Measurements from ENCODE around the gene LZTR1. TPM values are rescaled to one million over a fixed set of nuclear protein-coding genes. Genes with fewer than 3 reads are reported as not detected.

Gene LZTR1
- total and polyA plus RNA-seq, 2 of the 8 experiments (the other 6 are each of a cell fraction or from before 2014, with no cell fraction given), result 22.3 to 31.0 TPM

- Histone ChIP-seq H2AFZ (ENCODE audit: low read length) (no peak overlapping the region), H3K4me3 (ENCODE audit: extremely low read depth in 1 of 4, insufficient read depth in 2 of 4, low read depth in 3 of 4, low read length in 4 of 4) (no peak overlapping the region), H4K5ac (ENCODE audit: insufficient read length, low read depth, low read length) (no peak overlapping the region), H3K9me3 (ENCODE audit: insufficient read depth in 2 of 2, low read depth in 1 of 2, low read length in 1 of 2) (no peaks in the 10 kb centered on the region), H3K4me2 (ENCODE audit: insufficient read depth in 1 of 2, low read depth in 2 of 2, low read length in 2 of 2) (no peak overlapping the region), H4K8ac (ENCODE audit: extremely low read depth, insufficient read depth, low read length) (no peak overlapping the region), H3K23ac (ENCODE audit: insufficient read length) (no peak overlapping the region), H3K23me2 (ENCODE audit: low read depth, low read length) (no peaks in the 10 kb centered on the region), H2BK120ac (replicated peaks; ENCODE audit: low read depth, low read length) (no peak overlapping the region), H4K91ac (replicated peaks; ENCODE audit: insufficient read length, low read length) (no peak overlapping the region), H3K79me2 (ENCODE audit: control insufficient read depth in 1 of 2, insufficient read depth in 2 of 2, low read length in 2 of 2) (no peaks in the 10 kb centered on the region), H2BK12ac (ENCODE audit: low read depth, low read length) (no peak overlapping the region), H3K27me3 (replicated peaks in 1 of 4; ENCODE audit: control insufficient read depth in 3 of 4, extremely low read depth in 1 of 4, insufficient read depth in 3 of 4, low read length in 3 of 4) (no peaks in the 10 kb centered on the region), H3K4ac (replicated peaks; ENCODE audit: insufficient read length, low read depth, low read length) (no peak overlapping the region), H3K9ac (replicated peaks in 1 of 4; ENCODE audit: extremely low read depth in 1 of 4, low read depth in 3 of 4, low read length in 3 of 4) (no peak overlapping the region), H3K18ac (ENCODE audit: extremely low read depth, low read length) (no peak overlapping the region), H3K27ac (ENCODE audit: low read depth, low read length) (no peak overlapping the region), H3K14ac (ENCODE audit: insufficient read length) (no peak overlapping the region), H3K56ac (replicated peaks; ENCODE audit: insufficient read length, low read depth, low read length) (no peak overlapping the region), H4K20me1 (replicated peaks in 1 of 2; ENCODE audit: control insufficient read depth in 1 of 2, insufficient read depth in 2 of 2, low read length in 2 of 2) (no peaks in the 10 kb centered on the region), H3K4me1 (replicated peaks in 1 of 4; ENCODE audit: control insufficient read depth in 3 of 4, insufficient read depth in 4 of 4, low read length in 3 of 4) (peaks cover 0 to 2% (median 0%) of the 10 kb centered on the region in 4 experiments; a peak in 1 of 7 replicates), H3K36me3 (ENCODE audit: control insufficient read depth in 2 of 4, insufficient read depth in 4 of 4, low read length in 3 of 4) (no peaks in the 10 kb centered on the region), H2AK5ac (ENCODE audit: low read depth, low read length) (peak overlapping the region; percentile 65; the same call in 1 of the 2 replicates), H2BK20ac (ENCODE audit: low read length) (no peak overlapping the region), H3K79me1 (ENCODE audit: low read depth, low read length) (no peaks in the 10 kb centered on the region), H2BK15ac (ENCODE audit: low read length) (no peak overlapping the region), H2BK5ac (ENCODE audit: low read depth, low read length) (no peak overlapping the region; the same call in 1 of the 2 replicates)
- CTCF ChIA-PET (ENCODE audit: partially characterized antibody), result interaction anchor here (1.9 to 3.5 kb wide), 4 partner anchors 11 to 219 kb away, joined by 9 to 37 read pairs (median 14); partner anchors contain the start of gene SLC7A4
- FAIRE-seq, result no peak
- DNase-seq (ENCODE audit: low read depth in 1 of 2, low spot score in 2 of 2), result no peak
- WGBS, 2 experiments (ENCODE audit: extremely low coverage in 1 of 2, insufficient coverage in 1 of 2, insufficient read length in 1 of 2, insufficient replicate concordance in 2 of 2, low coverage in 1 of 2, low lambda C conversion rate in 2 of 2, missing lambda C conversion rate in 1 of 2), result 85% methylated on average over 8 of the region's 10 CpGs; no CpG with 5 or more reads in 1 of the 2 experiments
- POLR2A ChIA-PET (ENCODE audit: partially characterized antibody), result interaction anchor here (1.1 kb wide), 1 partner anchor 22 kb away, joined by 3 read pairs; no protein-coding TSS in a partner anchor
- TF ChIP-seq EGR1 (IDR thresholded peaks at IDR 0.05; ENCODE audit: borderline replicate concordance, low read depth, low read length), result no peak
- no peak for TF ChIP-seq NRF1 (IDR thresholded peaks at IDR 0.05; ENCODE audit: low read depth, low read length)
- TF ChIP-seq BCL11A (IDR thresholded peaks at IDR 0.05; ENCODE audit: low read depth in 2 of 2, low read length in 2 of 2), result no peak
- TF ChIP-seq SP4 (IDR thresholded peaks at IDR 0.05; ENCODE audit: low read length), result no peak
- TF ChIP-seq JUND (IDR thresholded peaks at IDR 0.05; ENCODE audit: low read length), result no peak
- no peak for TF ChIP-seq HDAC2 (IDR thresholded peaks at IDR 0.05; ENCODE audit: borderline replicate concordance in 1 of 2, low read depth in 2 of 2, low read length in 2 of 2)
- TF ChIP-seq FOSL1 (IDR thresholded peaks at IDR 0.05; ENCODE audit: insufficient read depth, low read depth, low read length), result no peak
- no peak for TF ChIP-seq SP1 (IDR thresholded peaks at IDR 0.05; ENCODE audit: low read depth, low read length)
- no peak for TF ChIP-seq CTBP2 (IDR thresholded peaks at IDR 0.05; ENCODE audit: borderline replicate concordance, insufficient read depth, insufficient read length, low read length)
- TF ChIP-seq RXRA (IDR thresholded peaks at IDR 0.05; ENCODE audit: insufficient read depth, low read depth, low read length), result no peak
These were observed 40.4 kb downstream of the LZTR1 start for GRCh38 chr22:21022507-21022906.
